Neural cell (in vitro differentiated cells): ENCODE measurements around the gene FTCD. TPM values are rescaled to one million over a fixed set of nuclear protein-coding genes. Genes with fewer than 3 reads are reported as not detected.

Source experiments
- H2AFZ ChIP-seq: fragments of 200-600, 300-800 bp; sonication (generic), shearing (Covaris generic); 2 replicates; pipeline ENCODE4 v1.6.0; 2014; ENCODE audit warnings: low read depth, mild to moderate bottlenecking, antibody characterized with exemption, low read length, moderate library complexity
- H3F3A ChIP-seq: fragments of 200-600 bp; shearing (Covaris generic); 2 replicates; pipeline ENCODE4 v1.6.1; 2016; ENCODE audit warnings: mild to moderate bottlenecking, moderate library complexity, mixed read lengths, antibody characterized with exemption, low read length; ENCODE audit not compliant: insufficient read depth, poor library complexity, severe bottlenecking
- H3K27ac ChIP-seq: fragments of 200-600, 300-800 bp; sonication (generic), shearing (Covaris generic); 2 replicates; pipeline ENCODE4 v1.5.1; 2014; ENCODE audit warnings: mild to moderate bottlenecking, low read length, moderate library complexity
- H3K27me3 ChIP-seq: fragments of 300-800, 200-600 bp; sonication (generic), shearing (Covaris generic); 2 replicates; pipeline ENCODE4 v1.6.0; 2014; ENCODE audit warnings: mild to moderate bottlenecking, low read depth, low read length, moderate library complexity; ENCODE audit not compliant: insufficient read depth
- H3K36me3 ChIP-seq: fragments of 300-800, 200-600 bp; sonication (generic), shearing (Covaris generic); 2 replicates; pipeline ENCODE4 v1.5.1; 2014; ENCODE audit warnings: mild to moderate bottlenecking, antibody characterized with exemption, low read length, moderate library complexity; ENCODE audit not compliant: insufficient read depth
- H3K4me2 ChIP-seq: fragments of 300-800, 200-600 bp; sonication (generic), shearing (Covaris generic); 2 replicates; pipeline ENCODE4 v1.6.0; 2014; ENCODE audit warnings: mild to moderate bottlenecking, low read length
- H3K4me3 ChIP-seq: fragments of 300-800, 200-600 bp; sonication (generic), shearing (Covaris generic); 2 replicates; pipeline ENCODE4 v1.5.1; 2014; ENCODE audit warnings: mild to moderate bottlenecking, low read length, moderate library complexity
- H3K79me2 ChIP-seq: fragments of 200-600 bp; shearing (Covaris generic); replicated peaks from 2 replicates; pipeline ENCODE4 v1.6.0; 2014; ENCODE audit warnings: mild to moderate bottlenecking, low read length, moderate library complexity; ENCODE audit not compliant: insufficient read depth
- H3K9ac ChIP-seq: fragments of 300-800, 200-600 bp; sonication (generic), shearing (Covaris generic); 2 replicates; pipeline ENCODE4 v1.6.1; 2016; ENCODE audit warnings: mild to moderate bottlenecking, low read length, mixed read lengths
- H3K9me2 ChIP-seq: fragments of 200-600 bp; shearing (Covaris generic); 2 replicates; pipeline ENCODE4 v1.6.1; 2016; ENCODE audit warnings: mild to moderate bottlenecking, low read length, mixed read lengths; ENCODE audit not compliant: insufficient read depth
- H3K9me3 ChIP-seq: fragments of 200-600, 300-800 bp; sonication (generic), shearing (Covaris generic); 2 replicates; pipeline ENCODE4 v1.6.1; 2016; ENCODE audit warnings: mild to moderate bottlenecking, mixed run types, low read length, moderate library complexity, mixed read lengths
- H4K20me1 ChIP-seq: fragments of 200-600 bp; shearing (Covaris generic); 2 replicates; pipeline ENCODE4 v1.6.1; 2016; ENCODE audit warnings: mild to moderate bottlenecking, mixed run types; ENCODE audit not compliant: insufficient read depth
- CTCF ChIP-seq: fragments of 450-650 bp; IDR thresholded peaks from 2 replicates; pipeline ENCODE4 v1.5.1; 2014; ENCODE audit warnings: antibody characterized with exemption, mild to moderate bottlenecking, moderate library complexity; ENCODE audit not compliant: poor library complexity, severe bottlenecking
- EP300 ChIP-seq: fragments of 450-650 bp; conservative IDR thresholded peaks from 2 replicates; pipeline ENCODE4 v1.6.1; 2014; ENCODE audit warnings: antibody characterized with exemption, mild to moderate bottlenecking, moderate library complexity; ENCODE audit not compliant: poor library complexity, severe bottlenecking
- EZH2 ChIP-seq: fragments of 200-600, 300-800 bp; shearing (Covaris generic), sonication (generic); IDR thresholded peaks from 2 replicates; pipeline ENCODE4 v1.6.1; 2014; ENCODE audit warnings: antibody characterized with exemption, low read length, borderline replicate concordance, mild to moderate bottlenecking; ENCODE audit not compliant: insufficient read depth, poor library complexity, severe bottlenecking
- MXI1 ChIP-seq: fragments of 450-650 bp; conservative IDR thresholded peaks from 2 replicates; pipeline ENCODE4 v1.6.1; 2014; ENCODE audit warnings: antibody characterized with exemption, mild to moderate bottlenecking; ENCODE audit not compliant: poor library complexity, severe bottlenecking
- POLR2AphosphoS5 ChIP-seq: IDR thresholded peaks from 2 replicates; pipeline ENCODE4 v1.6.1; 2012
- RAD21 ChIP-seq: fragments of 450-650 bp; conservative IDR thresholded peaks from 2 replicates; pipeline ENCODE4 v1.6.1; 2014; ENCODE audit warnings: antibody characterized with exemption, mild to moderate bottlenecking, moderate library complexity
- SMC3 ChIP-seq: fragments of 450-650 bp; conservative IDR thresholded peaks from 2 replicates; pipeline ENCODE4 v1.6.1; 2014; ENCODE audit warnings: antibody characterized with exemption, mild to moderate bottlenecking, moderate library complexity; ENCODE audit not compliant: poor library complexity
- TAF1 ChIP-seq: IDR thresholded peaks from 2 replicates; pipeline ENCODE4 v1.6.1; 2012; ENCODE audit warnings: low read depth
- polyA plus RNA-seq: library from polyadenylated mRNA; depleted of rRNA; stranded (reverse); fragments of >200 nt; gene quantifications from 2 replicates; pipeline ENCODE4 v1.2.3, GENCODE V29; 2014
- TF ChIP-seq, protein P1 (sequence below): IDR thresholded peaks from 2 replicates; pipeline ENCODE4 v1.6.1; 2012; ENCODE audit warnings: borderline replicate concordance

The FTCD gene
- polyA plus RNA-seq, 1 donor from 2014 or later = 2.0 TPM

DNA sequence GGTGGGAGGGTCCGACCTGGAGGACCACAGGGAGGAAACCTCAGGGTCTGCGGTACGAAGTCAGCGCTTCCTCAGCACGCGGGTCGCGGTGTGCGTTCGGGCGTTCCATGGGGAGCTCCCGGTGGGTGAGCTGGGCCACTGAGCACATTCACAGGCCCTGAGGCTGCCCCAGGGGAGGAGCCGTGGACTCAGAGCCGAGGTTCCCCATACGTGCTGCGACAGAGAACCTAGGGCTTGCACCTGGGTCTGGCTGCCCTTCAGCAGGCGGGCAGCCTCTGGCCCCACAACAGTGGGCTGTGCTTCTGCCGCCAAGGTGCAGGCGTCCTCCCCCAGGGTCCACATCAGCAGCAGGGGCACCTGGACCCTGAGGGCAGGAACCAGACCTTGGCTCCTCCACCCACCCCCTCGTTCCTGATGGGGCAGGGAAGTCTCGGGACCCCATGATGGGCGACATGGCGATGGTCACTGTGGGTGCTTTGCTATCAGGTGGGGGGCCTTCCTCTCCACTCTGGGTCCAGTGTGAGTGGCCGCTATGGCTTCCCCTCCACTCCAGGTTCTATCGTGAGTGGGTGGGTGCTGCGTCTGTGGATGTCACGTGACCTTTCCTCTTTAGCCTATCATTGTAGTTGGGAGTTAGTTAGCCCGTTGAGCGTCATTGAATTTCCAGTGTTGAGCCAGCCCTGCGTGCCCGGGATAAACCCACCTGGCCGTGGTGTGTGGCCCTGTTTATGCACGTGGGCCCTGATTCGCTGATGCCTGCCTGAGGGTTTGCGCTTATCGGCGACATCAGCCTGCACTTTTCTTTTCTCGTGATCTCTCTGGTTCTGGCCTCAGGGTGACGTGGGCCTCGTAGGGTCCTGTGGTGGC, 27.9 kb downstream of the FTCD start:
- no peak overlapping the region for H3K9ac ChIP-seq
- TF ChIP-seq EZH2 (no peak), POLR2AphosphoS5 (no peak), RAD21 (no peak), TAF1 (no peak), CTCF (no peak), EP300 (no peak), SMC3 (no peak), MXI1 (no peak)
- TF ChIP-seq, protein P1, sequence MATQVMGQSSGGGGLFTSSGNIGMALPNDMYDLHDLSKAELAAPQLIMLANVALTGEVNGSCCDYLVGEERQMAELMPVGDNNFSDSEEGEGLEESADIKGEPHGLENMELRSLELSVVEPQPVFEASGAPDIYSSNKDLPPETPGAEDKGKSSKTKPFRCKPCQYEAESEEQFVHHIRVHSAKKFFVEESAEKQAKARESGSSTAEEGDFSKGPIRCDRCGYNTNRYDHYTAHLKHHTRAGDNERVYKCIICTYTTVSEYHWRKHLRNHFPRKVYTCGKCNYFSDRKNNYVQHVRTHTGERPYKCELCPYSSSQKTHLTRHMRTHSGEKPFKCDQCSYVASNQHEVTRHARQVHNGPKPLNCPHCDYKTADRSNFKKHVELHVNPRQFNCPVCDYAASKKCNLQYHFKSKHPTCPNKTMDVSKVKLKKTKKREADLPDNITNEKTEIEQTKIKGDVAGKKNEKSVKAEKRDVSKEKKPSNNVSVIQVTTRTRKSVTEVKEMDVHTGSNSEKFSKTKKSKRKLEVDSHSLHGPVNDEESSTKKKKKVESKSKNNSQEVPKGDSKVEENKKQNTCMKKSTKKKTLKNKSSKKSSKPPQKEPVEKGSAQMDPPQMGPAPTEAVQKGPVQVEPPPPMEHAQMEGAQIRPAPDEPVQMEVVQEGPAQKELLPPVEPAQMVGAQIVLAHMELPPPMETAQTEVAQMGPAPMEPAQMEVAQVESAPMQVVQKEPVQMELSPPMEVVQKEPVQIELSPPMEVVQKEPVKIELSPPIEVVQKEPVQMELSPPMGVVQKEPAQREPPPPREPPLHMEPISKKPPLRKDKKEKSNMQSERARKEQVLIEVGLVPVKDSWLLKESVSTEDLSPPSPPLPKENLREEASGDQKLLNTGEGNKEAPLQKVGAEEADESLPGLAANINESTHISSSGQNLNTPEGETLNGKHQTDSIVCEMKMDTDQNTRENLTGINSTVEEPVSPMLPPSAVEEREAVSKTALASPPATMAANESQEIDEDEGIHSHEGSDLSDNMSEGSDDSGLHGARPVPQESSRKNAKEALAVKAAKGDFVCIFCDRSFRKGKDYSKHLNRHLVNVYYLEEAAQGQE = no peak
- H4K20me1 ChIP-seq = no peaks in the 10 kb centered on the region
- no peaks in the 10 kb centered on the region for H3K9me2 ChIP-seq
- no peak overlapping the region for H3K4me2 ChIP-seq
- H3K9me3 ChIP-seq = no peaks in the 10 kb centered on the region
- H3K4me3 ChIP-seq = no peak overlapping the region
- no peaks in the 10 kb centered on the region for H3K36me3 ChIP-seq
- H2AFZ ChIP-seq = no peak overlapping the region
- H3F3A ChIP-seq = no peaks in the 10 kb centered on the region
- H3K79me2 ChIP-seq = no peaks in the 10 kb centered on the region
- no peak overlapping the region for H3K27ac ChIP-seq
- H3K27me3 ChIP-seq = no peaks in the 10 kb centered on the region

- H3K9me3 ChIP-seq = no peaks in the 10 kb centered on the region
- TF ChIP-seq EP300 (no peak), MXI1 (no peak)
- no peaks in the 10 kb centered on the region for H3K9me2 ChIP-seq
- H3K27ac ChIP-seq = no peak overlapping the region
- H3K79me2 ChIP-seq = no peaks in the 10 kb centered on the region
- H4K20me1 ChIP-seq = no peaks in the 10 kb centered on the region
- no peak overlapping the region for H3K4me2 ChIP-seq
- no peak overlapping the region for H3K9ac ChIP-seq
- no peaks in the 10 kb centered on the region for H3F3A ChIP-seq
- H3K27me3 ChIP-seq = no peaks in the 10 kb centered on the region
- no peaks in the 10 kb centered on the region for H3K36me3 ChIP-seq
- H3K4me3 ChIP-seq = no peak overlapping the region
- no peak overlapping the region for H2AFZ ChIP-seq
Measured at GRCh38 chr21:46126309-46127238, 28.8 kb downstream of the FTCD start.
